Measurements from ENCODE around the gene DEPDC1B.

GRCh38 chr5:60675286-60675685 is 24.7 kb downstream of the DEPDC1B start:
- TF ChIP-seq, protein P1, sequence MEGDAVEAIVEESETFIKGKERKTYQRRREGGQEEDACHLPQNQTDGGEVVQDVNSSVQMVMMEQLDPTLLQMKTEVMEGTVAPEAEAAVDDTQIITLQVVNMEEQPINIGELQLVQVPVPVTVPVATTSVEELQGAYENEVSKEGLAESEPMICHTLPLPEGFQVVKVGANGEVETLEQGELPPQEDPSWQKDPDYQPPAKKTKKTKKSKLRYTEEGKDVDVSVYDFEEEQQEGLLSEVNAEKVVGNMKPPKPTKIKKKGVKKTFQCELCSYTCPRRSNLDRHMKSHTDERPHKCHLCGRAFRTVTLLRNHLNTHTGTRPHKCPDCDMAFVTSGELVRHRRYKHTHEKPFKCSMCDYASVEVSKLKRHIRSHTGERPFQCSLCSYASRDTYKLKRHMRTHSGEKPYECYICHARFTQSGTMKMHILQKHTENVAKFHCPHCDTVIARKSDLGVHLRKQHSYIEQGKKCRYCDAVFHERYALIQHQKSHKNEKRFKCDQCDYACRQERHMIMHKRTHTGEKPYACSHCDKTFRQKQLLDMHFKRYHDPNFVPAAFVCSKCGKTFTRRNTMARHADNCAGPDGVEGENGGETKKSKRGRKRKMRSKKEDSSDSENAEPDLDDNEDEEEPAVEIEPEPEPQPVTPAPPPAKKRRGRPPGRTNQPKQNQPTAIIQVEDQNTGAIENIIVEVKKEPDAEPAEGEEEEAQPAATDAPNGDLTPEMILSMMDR (IDR thresholded peaks at IDR 0.05): no peak
- TF ChIP-seq POLR2A (IDR thresholded peaks at IDR 0.05): no peak

Measured in esophagus squamous epithelium (tissue), 4 donors.